OCI-LY1 (cell line): ENCODE results near the gene SYNGAP1.

Source experiments
- H2AFZ ChIP-seq: fragments of 200-600 bp; sonication (generic), shearing (Covaris generic); 2 replicates; pipeline ENCODE4 v1.6.0; 2014; ENCODE audit warnings: antibody characterized with exemption, mild to moderate bottlenecking, low read length
- H3F3A ChIP-seq: fragments of 200-600 bp; sonication (generic), shearing (Covaris generic); 2 replicates; pipeline ENCODE4 v1.6.0; 2014; ENCODE audit warnings: mild to moderate bottlenecking, antibody characterized with exemption, low read length, moderate library complexity; ENCODE audit not compliant: insufficient read depth
- H3K27ac ChIP-seq: fragments of 200-600 bp; sonication (generic); 2 replicates; pipeline ENCODE4 v1.5.1; 2014; ENCODE audit warnings: low read length, mixed run types, mild to moderate bottlenecking, low read depth; ENCODE audit not compliant: poor library complexity, severe bottlenecking
- H3K27me3 ChIP-seq: fragments of 200-600 bp; sonication (generic); 2 replicates; pipeline ENCODE4 v1.6.0; 2014; ENCODE audit warnings: antibody characterized with exemption, mild to moderate bottlenecking, low read length, moderate library complexity; ENCODE audit not compliant: insufficient read depth
- H3K36me3 ChIP-seq: fragments of 200-600 bp; sonication (generic); 2 replicates; pipeline ENCODE4 v1.6.1; 2014; ENCODE audit warnings: mild to moderate bottlenecking, antibody characterized with exemption, low read length, moderate library complexity, mixed read lengths; ENCODE audit not compliant: insufficient read depth
- H3K4me1 ChIP-seq: fragments of 200-600 bp; sonication (generic); 2 replicates; pipeline ENCODE4 v1.5.1; 2014; ENCODE audit warnings: mild to moderate bottlenecking, low read length, moderate library complexity; ENCODE audit not compliant: insufficient read depth, severe bottlenecking
- H3K4me2 ChIP-seq: fragments of 200-600 bp; sonication (generic), shearing (Covaris generic); 2 replicates; pipeline ENCODE4 v1.6.1; 2014; ENCODE audit warnings: low read length
- H3K4me3 ChIP-seq: fragments of 200-600 bp; sonication (generic); 2 replicates; pipeline ENCODE4 v1.5.1; 2014; ENCODE audit warnings: low read length, low read depth, mild to moderate bottlenecking, mixed read lengths; ENCODE audit not compliant: poor library complexity, severe bottlenecking
- H3K79me2 ChIP-seq: fragments of 200-600 bp; shearing (Covaris generic); 2 replicates; pipeline ENCODE4 v1.6.1; 2016; ENCODE audit warnings: mixed run types, low read length, mixed read lengths; ENCODE audit not compliant: insufficient read depth
- H3K9ac ChIP-seq: fragments of 200-600 bp; sonication (generic), shearing (Covaris generic); 2 replicates; pipeline ENCODE4 v1.6.1; 2014; ENCODE audit warnings: mild to moderate bottlenecking, low read length, mixed read lengths
- H3K9me2 ChIP-seq: fragments of 200-600 bp; sonication (generic), shearing (Covaris generic); 2 replicates; pipeline ENCODE4 v1.6.1; 2014; ENCODE audit warnings: low read depth, mild to moderate bottlenecking, low read length, mixed read lengths
- H3K9me3 ChIP-seq: fragments of 200-600 bp; shearing (Covaris generic); 2 replicates; pipeline ENCODE4 v1.6.1; 2014; ENCODE audit warnings: low read length, mixed read lengths
- H4K20me1 ChIP-seq: fragments of 200-600 bp; sonication (generic), shearing (Covaris generic); 2 replicates; pipeline ENCODE4 v1.6.0; 2016; ENCODE audit warnings: mild to moderate bottlenecking, low read length; ENCODE audit not compliant: insufficient read depth
- EZH2 ChIP-seq: fragments of 200-600 bp; sonication (generic), shearing (Covaris generic); IDR thresholded peaks from 2 replicates; pipeline ENCODE4 v1.8.0; 2017; ENCODE audit warnings: borderline replicate concordance, mixed run types, mild to moderate bottlenecking, antibody characterized with exemption, low read length, moderate library complexity, mixed read lengths
- TF ChIP-seq, protein P1 (sequence below): fragments of 200-600 bp; sonication (generic), shearing (Covaris generic); IDR thresholded peaks from 2 replicates; pipeline ENCODE4 v1.5.1; 2017; ENCODE audit warnings: mild to moderate bottlenecking, antibody characterized with exemption, low read length, moderate library complexity, mixed read lengths

SYNGAP1 gene

DNA sequence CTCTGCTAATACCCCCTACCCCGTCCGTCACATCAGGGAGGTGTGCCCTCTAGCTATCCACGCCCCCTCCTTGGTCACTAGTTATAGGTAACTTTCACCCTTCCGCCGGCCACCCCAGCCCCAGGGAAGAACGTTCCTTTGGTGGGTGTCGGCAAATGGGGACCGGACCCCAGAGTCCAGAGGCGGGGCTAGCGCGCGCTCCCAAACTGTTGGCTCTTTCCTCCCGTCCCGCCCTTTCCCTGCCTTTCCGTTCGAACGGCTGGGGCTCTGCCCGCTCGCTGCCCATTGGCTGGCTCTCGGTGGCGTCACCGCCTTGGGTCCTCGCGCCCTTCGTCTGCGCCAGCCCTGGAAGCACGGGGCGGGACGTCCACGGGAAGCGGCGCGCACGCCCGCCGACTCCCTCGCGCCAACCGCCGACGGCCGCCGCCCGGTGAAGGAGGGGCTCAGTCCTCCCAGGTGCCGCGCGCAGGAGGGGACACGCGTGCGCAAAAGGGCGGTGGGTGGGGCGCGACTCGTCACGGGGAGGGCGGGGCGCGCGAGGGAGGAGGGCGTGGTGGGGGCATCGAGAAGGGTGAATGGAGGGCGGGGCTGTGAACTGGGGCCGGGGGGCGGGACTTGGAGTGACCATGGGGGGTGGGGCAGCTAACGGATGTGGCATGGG lies 9.7 kb upstream of the SYNGAP1 start:
- Histone ChIP-seq H3K9ac (peak overlapping the region; percentile 72), H3K27me3 (no peaks in the 10 kb centered on the region), H3K4me1 (peaks cover 32% of the 10 kb centered on the region), H3K9me2 (no peaks in the 10 kb centered on the region), H3K4me3 (peak overlapping the region; percentile 87), H4K20me1 (no peaks in the 10 kb centered on the region), H3K27ac (peak overlapping the region; percentile 83), H3K9me3 (no peaks in the 10 kb centered on the region), H3K79me2 (no peaks in the 10 kb centered on the region), H3F3A (peaks cover 10% of the 10 kb centered on the region; the same call in 1 of the 2 replicates), H3K4me2 (peak overlapping the region; percentile 79), H3K36me3 (peaks cover 43% of the 10 kb centered on the region), H2AFZ (no peak overlapping the region)
- no peak for TF ChIP-seq EZH2
- TF ChIP-seq, protein P1, sequence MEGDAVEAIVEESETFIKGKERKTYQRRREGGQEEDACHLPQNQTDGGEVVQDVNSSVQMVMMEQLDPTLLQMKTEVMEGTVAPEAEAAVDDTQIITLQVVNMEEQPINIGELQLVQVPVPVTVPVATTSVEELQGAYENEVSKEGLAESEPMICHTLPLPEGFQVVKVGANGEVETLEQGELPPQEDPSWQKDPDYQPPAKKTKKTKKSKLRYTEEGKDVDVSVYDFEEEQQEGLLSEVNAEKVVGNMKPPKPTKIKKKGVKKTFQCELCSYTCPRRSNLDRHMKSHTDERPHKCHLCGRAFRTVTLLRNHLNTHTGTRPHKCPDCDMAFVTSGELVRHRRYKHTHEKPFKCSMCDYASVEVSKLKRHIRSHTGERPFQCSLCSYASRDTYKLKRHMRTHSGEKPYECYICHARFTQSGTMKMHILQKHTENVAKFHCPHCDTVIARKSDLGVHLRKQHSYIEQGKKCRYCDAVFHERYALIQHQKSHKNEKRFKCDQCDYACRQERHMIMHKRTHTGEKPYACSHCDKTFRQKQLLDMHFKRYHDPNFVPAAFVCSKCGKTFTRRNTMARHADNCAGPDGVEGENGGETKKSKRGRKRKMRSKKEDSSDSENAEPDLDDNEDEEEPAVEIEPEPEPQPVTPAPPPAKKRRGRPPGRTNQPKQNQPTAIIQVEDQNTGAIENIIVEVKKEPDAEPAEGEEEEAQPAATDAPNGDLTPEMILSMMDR = no peak

DNA sequence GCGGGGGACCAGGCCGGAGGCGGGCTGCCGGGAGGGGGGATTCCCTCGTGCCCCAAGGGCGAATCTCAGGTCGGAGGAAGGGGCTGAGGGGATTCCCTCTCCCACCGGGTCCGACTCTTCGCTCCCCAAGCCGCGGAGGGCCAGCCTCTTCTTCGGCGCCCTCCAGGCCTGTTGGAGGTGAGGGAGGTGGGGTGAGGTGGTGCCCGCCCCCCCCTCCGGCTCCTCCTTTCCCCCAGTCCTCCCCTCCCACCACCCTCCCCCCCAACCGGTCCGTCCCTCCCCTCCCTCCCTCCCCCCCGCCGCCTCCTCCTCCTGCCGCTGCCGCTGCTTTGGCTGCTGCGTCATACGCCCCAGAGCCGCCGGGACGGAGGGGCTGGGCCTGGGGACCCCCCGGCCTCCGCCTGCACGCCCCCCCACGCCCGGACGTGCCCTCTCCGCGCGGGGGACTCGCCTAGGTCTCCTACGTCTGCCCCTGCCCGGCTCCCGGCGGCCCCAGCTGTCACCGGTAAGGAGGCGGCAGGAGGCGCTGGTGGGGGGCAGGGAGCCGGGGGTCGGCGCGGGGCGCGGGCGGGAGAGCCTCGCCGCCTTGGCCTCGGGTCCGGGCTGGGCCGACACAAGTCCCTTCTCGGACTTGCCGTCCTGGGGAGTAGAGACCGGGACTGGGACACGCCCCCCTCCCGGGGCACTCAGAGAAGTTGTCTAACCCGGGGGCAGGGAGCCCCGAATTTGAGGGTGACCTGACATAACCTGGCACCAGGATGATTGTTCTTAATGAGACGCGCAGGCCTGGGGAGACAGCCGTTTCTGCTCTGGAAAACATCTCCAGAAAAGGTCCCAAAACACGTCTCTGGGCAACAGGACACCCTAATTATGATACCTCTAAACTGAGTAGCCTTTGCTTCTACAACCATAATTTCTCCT lies 8.9 kb upstream of the SYNGAP1 start, which contains the start of gene PHF1:
TSS of gene PHF1 (plus strand) at position 304 of the 921 bp plus-strand sequence. CDS start 1,250 bp downstream, outside the sequence.
- Histone ChIP-seq H3K36me3 (peaks cover 36% of the 10 kb centered on the region), H3K27ac (peak within 1 kb of the TSS; percentile 83), H3K9me2 (no peaks in the 10 kb centered on the region), H4K20me1 (no peaks in the 10 kb centered on the region), H3F3A (peaks cover 10% of the 10 kb centered on the region; the same call in 1 of the 2 replicates), H3K4me3 (peak within 1 kb of the TSS; percentile 87), H2AFZ (no peak within 1 kb of the TSS), H3K4me1 (peaks cover 40% of the 10 kb centered on the region), H3K79me2 (no peaks in the 10 kb centered on the region), H3K9ac (peak within 1 kb of the TSS; percentile 84), H3K4me2 (peak within 1 kb of the TSS; percentile 79), H3K9me3 (no peaks in the 10 kb centered on the region), H3K27me3 (no peaks in the 10 kb centered on the region)
- TF ChIP-seq EZH2 = no peak
- TF ChIP-seq, protein P1 = peak; percentile 13; the same call in 1 of the 2 replicates

DNA sequence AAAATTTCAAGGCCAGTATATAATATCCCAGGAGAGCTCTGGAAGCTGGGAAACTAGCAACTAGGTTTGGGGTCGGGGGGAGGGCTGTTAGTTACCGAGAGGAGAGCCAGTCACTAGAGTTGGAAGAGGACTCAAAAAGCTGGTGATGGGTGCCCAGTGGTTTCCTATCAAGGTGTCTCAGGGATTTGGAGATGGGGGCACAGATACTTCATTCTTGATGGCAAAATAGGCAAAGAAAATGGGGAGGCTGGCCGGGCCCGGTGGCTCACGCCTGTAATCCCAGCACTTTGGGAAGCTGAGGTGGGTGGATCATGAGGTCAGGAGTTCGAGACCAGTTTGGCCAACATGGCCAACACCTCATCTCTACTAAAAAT lies 8.2 kb upstream of the SYNGAP1 start:
- H3K9me2 ChIP-seq = no peaks in the 10 kb centered on the region
- peaks cover 46% of the 10 kb centered on the region for H3K4me1 ChIP-seq
- no peaks in the 10 kb centered on the region for H3K79me2 ChIP-seq
- H3F3A ChIP-seq = peaks cover 10% of the 10 kb centered on the region; the same call in 1 of the 2 replicates
- no peaks in the 10 kb centered on the region for H3K27me3 ChIP-seq
- H3K27ac ChIP-seq = peak overlapping the region; percentile 28
- peak overlapping the region; percentile 78 for H3K4me2 ChIP-seq
- H3K36me3 ChIP-seq = peaks cover 29% of the 10 kb centered on the region
- H2AFZ ChIP-seq = no peak overlapping the region
- peak overlapping the region; percentile 84 for H3K9ac ChIP-seq
- no peak for TF ChIP-seq EZH2
- TF ChIP-seq, protein P1 = no peak
- H4K20me1 ChIP-seq = no peaks in the 10 kb centered on the region
- H3K9me3 ChIP-seq = no peaks in the 10 kb centered on the region
- H3K4me3 ChIP-seq = peak overlapping the region; percentile 87
